PC-3 (cell line): Measurements from ENCODE around the gene WNT5A.

Experiments
- EZH2 ChIP-seq: fragments of 300-600 bp; sonication (generic); IDR thresholded peaks from one replicate; pipeline ENCODE4 v1.6.1; 2017; ENCODE audit warnings: antibody characterized with exemption, mild to moderate bottlenecking, low read length; ENCODE audit not compliant: unreplicated experiment
- TF ChIP-seq, protein P1 (sequence below): fragments of 300-600 bp; sonication (generic); conservative IDR thresholded peaks from 2 replicates; pipeline ENCODE4 v1.5.1; 2017; ENCODE audit warnings: antibody characterized with exemption, low read depth, mild to moderate bottlenecking, low read length

DNA sequence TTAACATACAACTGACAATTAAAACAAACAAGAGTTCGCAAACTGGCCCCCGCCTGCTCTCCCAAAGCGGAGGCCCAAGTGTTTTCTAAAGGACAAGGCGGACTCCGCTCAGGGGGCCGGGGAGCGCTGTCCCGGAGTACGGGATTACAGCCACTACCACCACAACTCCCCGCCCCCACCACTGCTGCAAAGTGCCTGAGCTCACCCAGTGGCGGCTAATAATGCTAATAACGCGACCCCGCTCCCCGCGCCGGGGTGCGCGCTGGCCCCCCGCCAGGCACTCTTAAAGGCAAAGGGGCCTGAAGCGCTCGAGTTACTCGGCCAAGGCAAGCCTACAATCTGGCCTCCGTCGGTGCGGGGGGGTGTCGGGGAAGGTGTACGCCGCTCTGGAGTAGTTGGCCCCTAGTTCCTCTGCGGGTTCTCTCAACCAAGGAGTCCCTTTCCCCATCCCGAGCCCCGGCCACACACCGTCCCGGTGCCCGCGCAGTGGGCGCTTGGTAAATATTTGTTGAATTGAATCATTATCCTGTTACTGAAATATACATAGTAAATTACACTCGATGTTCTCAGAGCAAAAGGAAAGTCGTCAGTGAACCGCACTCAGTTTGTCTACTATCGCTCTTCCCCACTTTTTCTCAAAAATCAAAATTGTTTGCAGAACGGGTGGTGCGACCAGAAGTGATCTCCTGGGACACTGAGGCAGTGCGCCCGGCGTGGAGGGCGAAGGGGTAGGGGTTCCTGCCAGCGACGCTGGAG lies 827 bp downstream of the WNT5A start:
- TF ChIP-seq, protein P1, sequence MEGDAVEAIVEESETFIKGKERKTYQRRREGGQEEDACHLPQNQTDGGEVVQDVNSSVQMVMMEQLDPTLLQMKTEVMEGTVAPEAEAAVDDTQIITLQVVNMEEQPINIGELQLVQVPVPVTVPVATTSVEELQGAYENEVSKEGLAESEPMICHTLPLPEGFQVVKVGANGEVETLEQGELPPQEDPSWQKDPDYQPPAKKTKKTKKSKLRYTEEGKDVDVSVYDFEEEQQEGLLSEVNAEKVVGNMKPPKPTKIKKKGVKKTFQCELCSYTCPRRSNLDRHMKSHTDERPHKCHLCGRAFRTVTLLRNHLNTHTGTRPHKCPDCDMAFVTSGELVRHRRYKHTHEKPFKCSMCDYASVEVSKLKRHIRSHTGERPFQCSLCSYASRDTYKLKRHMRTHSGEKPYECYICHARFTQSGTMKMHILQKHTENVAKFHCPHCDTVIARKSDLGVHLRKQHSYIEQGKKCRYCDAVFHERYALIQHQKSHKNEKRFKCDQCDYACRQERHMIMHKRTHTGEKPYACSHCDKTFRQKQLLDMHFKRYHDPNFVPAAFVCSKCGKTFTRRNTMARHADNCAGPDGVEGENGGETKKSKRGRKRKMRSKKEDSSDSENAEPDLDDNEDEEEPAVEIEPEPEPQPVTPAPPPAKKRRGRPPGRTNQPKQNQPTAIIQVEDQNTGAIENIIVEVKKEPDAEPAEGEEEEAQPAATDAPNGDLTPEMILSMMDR, result no peak
- no peak for TF ChIP-seq EZH2
